Astrocyte of the cerebellum (primary cell): ENCODE measurements around the gene INPP4A.
"Not testable (repeated sequence)": the region's sequence is repeated elsewhere in the genome, so short reads cannot be mapped to it uniquely, and the experiment has no call there.

Experiments
- DNase-seq: peaks from one replicate; pipeline ENCODE4 v3.0.0-alpha.2; 2011; ENCODE audit warnings: low read depth
- H3K4me3 ChIP-seq: 2 replicates; pipeline ENCODE4 v1.5.1; 2011; ENCODE audit warnings: mild to moderate bottlenecking, low read depth, low read length, moderate library complexity
- in situ Hi-C: cut with HindIII; loops from 2 replicates; pipeline ENCODE4 v1.10.0; 2017; ENCODE audit warnings: low sequenced_read_pairs
- TF ChIP-seq, protein P1 (sequence below): IDR thresholded peaks from 2 replicates; pipeline ENCODE4 v1.5.1; 2012; ENCODE audit warnings: low read length, low read depth, moderate library complexity, mild to moderate bottlenecking; ENCODE audit errors: missing control alignments

Gene INPP4A

DNA sequence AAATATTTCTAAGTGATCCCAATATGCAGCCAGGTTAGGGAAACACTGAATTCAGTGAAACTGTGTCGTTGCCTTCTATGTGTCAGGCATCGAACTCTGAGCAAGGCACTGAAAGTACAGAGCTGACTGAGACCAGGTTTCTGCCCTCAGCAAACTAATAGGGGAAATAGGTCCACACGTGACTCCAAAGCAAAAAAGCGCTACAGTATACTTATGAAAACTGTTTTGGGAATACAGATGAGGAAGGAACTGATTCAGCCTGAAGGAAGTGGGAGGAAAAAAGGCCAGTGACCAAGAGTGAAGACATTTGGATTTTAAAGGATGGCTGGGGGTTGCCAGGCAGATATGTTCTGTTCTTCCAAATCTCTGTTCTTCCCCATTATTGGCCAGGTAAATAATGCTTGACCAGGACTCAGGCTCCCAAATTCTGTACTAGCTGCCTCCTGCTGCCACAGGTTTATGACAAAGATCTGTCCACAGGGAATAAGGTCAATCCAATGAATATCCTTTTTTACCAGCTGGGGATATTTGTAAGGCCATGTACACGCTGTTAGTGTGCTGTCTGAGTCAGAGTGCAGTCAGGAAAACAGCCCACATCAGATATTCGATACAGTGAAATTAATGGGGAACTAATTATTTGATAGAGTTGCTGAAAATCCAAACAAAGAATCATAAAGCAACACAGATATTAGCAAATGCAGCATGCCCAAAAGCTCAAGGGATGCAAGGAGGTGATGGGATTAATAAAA is 24.5 kb upstream of the INPP4A start:
- DNase-seq = no peak
- TF ChIP-seq, protein P1, sequence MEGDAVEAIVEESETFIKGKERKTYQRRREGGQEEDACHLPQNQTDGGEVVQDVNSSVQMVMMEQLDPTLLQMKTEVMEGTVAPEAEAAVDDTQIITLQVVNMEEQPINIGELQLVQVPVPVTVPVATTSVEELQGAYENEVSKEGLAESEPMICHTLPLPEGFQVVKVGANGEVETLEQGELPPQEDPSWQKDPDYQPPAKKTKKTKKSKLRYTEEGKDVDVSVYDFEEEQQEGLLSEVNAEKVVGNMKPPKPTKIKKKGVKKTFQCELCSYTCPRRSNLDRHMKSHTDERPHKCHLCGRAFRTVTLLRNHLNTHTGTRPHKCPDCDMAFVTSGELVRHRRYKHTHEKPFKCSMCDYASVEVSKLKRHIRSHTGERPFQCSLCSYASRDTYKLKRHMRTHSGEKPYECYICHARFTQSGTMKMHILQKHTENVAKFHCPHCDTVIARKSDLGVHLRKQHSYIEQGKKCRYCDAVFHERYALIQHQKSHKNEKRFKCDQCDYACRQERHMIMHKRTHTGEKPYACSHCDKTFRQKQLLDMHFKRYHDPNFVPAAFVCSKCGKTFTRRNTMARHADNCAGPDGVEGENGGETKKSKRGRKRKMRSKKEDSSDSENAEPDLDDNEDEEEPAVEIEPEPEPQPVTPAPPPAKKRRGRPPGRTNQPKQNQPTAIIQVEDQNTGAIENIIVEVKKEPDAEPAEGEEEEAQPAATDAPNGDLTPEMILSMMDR = no peak
- H3K4me3 ChIP-seq = no peak overlapping the region
- in situ Hi-C loops = no loop called here

- in situ Hi-C loops = no loop called here
- no peak overlapping the region for H3K4me3 ChIP-seq
- TF ChIP-seq, protein P1 = no peak
- no peak for DNase-seq
These were observed 22.2 kb upstream of the INPP4A start for GRCh38 chr2:98422449-98422848.

DNA sequence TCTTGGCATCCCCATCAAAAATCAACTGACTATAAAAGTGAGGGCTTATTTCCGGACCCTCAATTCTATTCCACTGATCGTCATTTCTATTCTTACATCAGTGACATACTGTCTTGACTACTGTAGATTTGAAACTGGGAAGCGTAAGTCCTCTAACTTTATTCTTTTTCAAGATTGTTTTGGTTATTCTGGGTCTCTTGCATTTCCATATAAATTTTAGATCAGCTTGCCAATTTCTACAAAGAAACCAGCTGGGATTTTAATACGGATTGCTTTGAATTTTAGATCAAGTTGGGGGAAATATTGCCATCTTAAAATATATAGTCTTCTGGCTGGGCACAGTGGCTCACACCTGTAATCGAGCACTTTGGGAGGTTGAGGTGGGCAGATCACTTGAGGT is 17.9 kb upstream of the INPP4A start:
- DNase-seq = no peak
- no peak overlapping the region for H3K4me3 ChIP-seq
- TF ChIP-seq, protein P1 = no peak
- in situ Hi-C loops = no loop called here

GRCh38 chr2:98432145-98432544 is 12.5 kb upstream of the INPP4A start:
- in situ Hi-C loops = no loop called here
- DNase-seq = no peak
- H3K4me3 ChIP-seq = no peak overlapping the region
- TF ChIP-seq, protein P1 = no peak

DNA sequence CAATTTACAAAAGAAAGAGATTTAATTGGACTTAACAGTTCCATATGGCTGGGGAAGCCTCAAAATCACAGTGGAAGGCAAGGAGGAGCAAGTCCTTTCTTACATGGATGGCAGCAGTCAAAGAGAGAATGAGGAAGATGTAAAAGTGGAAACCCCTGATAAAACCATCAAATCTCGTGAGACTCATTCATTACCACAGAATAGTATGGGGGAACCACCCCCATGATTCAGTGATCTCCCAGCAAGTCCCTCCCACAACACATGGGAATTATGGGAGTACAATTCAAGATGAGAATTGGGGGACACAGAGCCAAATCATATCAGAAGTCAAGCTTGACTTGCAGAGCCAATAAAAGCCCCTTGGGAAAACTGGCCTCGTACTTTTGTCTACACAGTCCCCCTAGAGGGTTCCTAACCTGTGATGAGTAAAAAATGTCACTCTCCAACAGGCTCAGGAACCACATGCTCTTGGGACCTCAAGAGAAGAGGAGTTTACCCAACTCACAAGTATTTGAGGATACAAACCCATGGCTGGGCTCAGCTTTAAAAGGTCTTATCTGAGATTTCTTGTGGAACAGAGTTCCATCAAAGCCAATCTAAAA is 11.2 kb upstream of the INPP4A start:
- in situ Hi-C loops = no loop called here
- TF ChIP-seq, protein P1 = no peak
- H3K4me3 ChIP-seq = no peak overlapping the region
- no peak for DNase-seq

GRCh38 chr2:98434492-98434891 is 10.2 kb upstream of the INPP4A start:
- in situ Hi-C loops = no loop called here
- no peak overlapping the region for H3K4me3 ChIP-seq
- no peak for DNase-seq
- TF ChIP-seq, protein P1 = no peak

DNA sequence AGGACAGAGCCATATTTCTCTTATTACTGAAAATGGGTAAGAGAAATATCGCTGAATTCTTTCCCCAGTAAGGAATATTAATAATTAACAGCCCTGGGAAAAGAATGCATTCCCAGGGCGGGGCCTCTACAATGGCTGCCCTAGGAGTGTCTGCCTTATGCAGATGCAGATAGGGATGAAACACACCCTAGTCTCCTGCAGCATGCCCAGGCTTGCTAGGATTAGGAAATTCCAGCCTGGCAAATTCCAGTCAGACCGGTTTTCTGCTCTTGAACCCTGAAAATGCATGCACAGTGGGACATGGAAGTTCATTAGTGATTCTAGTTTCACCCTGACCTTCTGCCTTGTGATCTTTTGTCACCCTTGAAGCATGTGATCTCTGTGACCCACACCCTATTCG is 9.0 kb upstream of the INPP4A start:
- DNase-seq, in situ Hi-C loops, H3K4me3 ChIP-seq: not testable (repeated sequence)
